Hematopoietic multipotent progenitor cell (in vitro differentiated cells): ENCODE data around the gene EPO. TPM values are rescaled to one million over a fixed set of nuclear protein-coding genes. Genes with fewer than 3 reads are reported as not detected.

Experiments used
- DNase-seq, 3 donors: peaks; one replicate each; pipeline ENCODE4 v3.0.0-alpha.2; 2011 to 2015; ENCODE audit warnings: low read depth in 2 of 3, low spot score in 2 of 3
- total RNA-seq: library from RNA; depleted of rRNA; stranded (reverse); fragments of >200 nt; gene quantifications from one replicate; pipeline ENCODE4 v1.2.3, GENCODE V29; 2012

Gene EPO
- not detected for total RNA-seq

- DNase-seq, result peak in 1 of 3 donors; percentile 16
These were observed at the start of gene EPO for GRCh38 chr7:100720279-100720670. EPO (plus strand) TSS chr7:100720468; CDS start chr7:100720981, 513 bp downstream.

- DNase-seq, result no peak
These were observed 48.6 kb upstream of the EPO start for GRCh38 chr7:100671353-100672327.

- DNase-seq, result peak; percentile 95 to 99 (median 98)
These were observed 46.8 kb upstream of the EPO start, which contains the start of gene GNB2 for GRCh38 chr7:100673302-100673941. GNB2 (plus strand) TSS chr7:100673740; CDS start chr7:100676266, 2,526 bp downstream.

DNA sequence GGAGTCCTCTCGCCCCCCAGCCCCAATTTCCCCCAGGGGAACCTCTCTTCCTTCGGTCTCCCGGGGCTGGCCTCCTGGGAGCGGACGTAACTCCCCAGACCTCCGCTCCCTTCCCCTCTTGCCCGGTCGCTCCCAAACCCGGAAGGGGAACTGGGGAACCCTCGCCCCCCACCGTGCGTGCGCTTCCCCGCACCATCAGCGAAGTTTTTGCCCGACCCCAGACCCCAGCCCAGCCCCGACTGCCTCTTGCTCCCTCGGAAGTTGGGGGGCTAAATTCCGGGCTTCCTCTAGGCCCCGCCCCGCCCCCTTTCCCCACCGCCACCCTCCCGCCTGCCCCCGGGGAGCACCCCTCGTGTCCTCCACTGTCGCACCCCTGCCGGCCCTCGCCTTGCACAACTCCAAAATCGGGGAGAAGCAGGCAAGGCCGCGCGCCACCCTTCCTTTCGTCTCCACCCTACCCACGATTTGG is 46.3 kb upstream of the EPO start:
- no peak for DNase-seq

GRCh38 chr7:100674411-100675104 is 45.7 kb upstream of the EPO start:
- no peak for DNase-seq

- DNase-seq, result no peak
These were observed 45.2 kb upstream of the EPO start for GRCh38 chr7:100675105-100675451.

- DNase-seq, result peak; percentile 70 to 81 (median 79)
These were observed 44.5 kb upstream of the EPO start for GRCh38 chr7:100675581-100676350.

DNA sequence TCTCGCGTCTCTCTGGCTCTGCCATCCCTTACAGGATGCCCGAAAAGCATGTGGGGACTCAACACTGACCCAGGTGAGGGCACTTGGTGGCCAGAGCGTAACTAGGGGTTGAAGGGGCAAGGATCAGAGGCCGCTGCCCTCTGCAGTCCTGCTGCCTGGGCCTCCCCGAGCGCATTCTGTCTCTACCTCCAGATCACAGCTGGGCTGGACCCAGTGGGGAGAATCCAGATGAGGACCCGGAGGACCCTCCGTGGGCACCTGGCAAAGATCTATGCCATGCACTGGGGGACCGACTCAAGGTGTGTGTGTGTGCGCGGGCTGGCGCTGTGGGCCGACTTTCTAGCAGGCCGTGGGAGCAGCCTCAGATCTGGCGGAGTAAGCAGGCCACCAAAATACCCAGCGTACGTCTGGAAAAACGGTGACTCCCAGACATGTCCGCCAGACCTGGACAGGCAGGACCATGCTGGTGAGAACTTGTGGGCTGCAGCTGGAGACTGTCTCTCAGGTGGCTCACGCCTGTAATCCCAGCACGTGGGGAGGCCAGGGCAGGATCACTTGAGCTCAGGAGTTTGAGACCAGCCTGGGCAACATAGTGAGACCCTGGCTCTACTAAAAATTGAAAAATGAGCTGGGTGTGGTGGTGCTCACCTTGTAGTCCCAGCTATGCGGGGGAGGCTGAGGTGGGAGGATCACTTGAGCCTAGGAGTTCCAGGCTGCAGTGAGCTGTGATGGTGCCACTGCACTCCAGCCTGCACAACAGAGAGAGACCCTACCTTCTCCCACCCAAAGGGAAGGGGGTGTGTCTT is 43.6 kb upstream of the EPO start:
- no peak for DNase-seq

DNA sequence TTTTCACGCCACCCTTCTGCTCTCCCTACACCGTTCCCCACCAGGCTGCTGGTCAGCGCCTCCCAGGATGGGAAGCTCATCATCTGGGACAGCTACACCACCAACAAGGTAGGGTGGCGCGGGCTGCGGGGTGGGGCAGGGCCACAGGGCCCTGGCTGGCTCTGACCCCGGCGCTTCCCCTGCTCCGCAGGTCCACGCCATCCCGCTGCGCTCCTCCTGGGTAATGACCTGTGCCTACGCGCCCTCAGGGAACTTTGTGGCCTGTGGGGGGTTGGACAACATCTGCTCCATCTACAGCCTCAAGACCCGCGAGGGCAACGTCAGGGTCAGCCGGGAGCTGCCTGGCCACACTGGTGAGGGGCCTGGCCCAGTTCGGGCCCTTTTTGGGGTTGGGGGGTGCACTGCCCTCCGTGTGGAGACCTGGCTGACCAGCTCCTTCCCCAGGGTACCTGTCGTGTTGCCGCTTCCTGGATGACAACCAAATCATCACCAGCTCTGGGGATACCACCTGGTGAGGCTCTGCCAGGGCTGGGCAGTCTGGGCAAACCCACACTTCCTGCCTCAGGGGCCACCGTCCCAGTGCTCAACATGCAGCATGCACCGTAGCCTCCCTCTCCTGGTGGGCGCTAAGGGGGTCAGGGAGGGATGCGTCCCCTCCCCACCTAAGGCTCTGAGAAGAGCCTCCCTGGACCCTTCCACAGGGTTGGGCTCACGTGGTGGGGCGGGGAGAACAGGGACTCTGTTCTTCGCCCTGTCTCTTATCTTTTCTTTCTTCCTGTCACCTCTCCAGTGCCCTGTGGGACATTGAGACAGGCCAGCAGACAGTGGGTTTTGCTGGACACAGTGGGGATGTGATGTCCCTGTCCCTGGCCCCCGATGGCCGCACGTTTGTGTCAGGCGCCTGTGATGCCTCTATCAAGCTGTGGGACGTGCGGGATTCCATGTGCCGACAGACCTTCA is 42.7 kb upstream of the EPO start:
- no peak for DNase-seq

- DNase-seq, result no peak
These were observed 41.8 kb upstream of the EPO start for GRCh38 chr7:100678291-100678984.

DNA sequence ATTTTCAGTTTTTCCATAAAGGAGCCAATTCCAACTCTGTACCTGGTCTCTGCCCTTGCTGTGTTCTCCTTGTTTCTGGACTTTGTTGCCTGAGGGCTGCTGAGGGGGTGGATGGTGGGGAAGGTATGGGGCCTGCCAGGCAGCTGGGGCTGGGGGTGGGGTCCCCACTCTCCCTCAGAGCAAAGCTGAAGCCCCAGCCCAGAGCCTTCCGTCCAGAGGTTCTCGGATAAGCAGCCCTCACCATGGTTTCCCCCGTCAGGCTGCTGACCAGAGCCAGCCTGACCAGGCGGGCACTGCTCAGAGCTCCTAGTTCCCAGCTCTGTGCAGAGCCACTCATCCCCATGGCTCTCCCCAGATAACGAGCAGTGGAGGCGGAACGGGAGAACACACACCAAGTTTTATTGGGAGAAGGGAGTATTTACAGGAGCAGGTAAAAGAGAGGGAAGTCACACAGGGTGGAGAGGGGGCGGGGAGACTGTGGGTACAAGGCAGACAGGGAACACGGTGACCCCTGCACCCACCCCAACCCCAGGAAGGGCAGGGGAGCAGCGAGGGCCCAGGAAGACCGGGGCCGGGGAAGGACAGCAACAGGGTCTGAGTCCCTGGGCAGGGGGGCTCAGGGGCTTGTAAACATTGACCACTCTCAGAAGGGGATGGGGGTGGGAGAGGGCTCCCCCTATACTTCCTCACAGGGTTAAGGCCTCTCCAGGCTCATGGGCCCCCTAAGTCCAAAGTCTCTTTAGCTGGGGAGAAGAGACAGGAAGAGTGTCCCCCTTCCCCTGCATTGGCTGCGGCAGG is 40.9 kb upstream of the EPO start:
- DNase-seq, result no peak

GRCh38 chr7:100679927-100680575 is 40.2 kb upstream of the EPO start:
- no peak for DNase-seq

GRCh38 chr7:100680576-100681271 is 39.5 kb upstream of the EPO start:
- DNase-seq, result no peak

GRCh38 chr7:100681491-100682227 is 38.6 kb upstream of the EPO start:
- DNase-seq, result no peak

- DNase-seq, result no peak
These were observed 38.0 kb upstream of the EPO start for GRCh38 chr7:100682228-100682741.
